ENCODE results near the gene RPP30.
"Not testable (repeated sequence)": the region's sequence is repeated elsewhere in the genome, so short reads cannot be mapped to it uniquely, and the experiment has no call there.

Gene RPP30

GRCh38 chr10:90917968-90918318, 46.2 kb downstream of the RPP30 start:
- DNase-seq, result no peak

GRCh38 chr10:90919683-90920574, 48.2 kb downstream of the RPP30 start:
- no peak for DNase-seq

- DNase-seq, result no peak
Observed at GRCh38 chr10:90920986-90921666, 49.4 kb downstream of the RPP30 start, which contains the start of gene ANKRD1. Gene ANKRD1 (minus strand): TSS chr10:90921087. CDS start chr10:90921027, 60 bp downstream.

- DNase-seq, result no peak
Observed at GRCh38 chr10:90921906-90922305, 50.1 kb downstream of the RPP30 start.

GRCh38 chr10:90923111-90923731, 51.4 kb downstream of the RPP30 start:
- no peak for DNase-seq

GRCh38 chr10:90924552-90924951, 52.8 kb downstream of the RPP30 start:
- DNase-seq, result no peak

GRCh38 chr10:90925079-90926029, 53.6 kb downstream of the RPP30 start:
- no peak for DNase-seq

- DNase-seq, result no peak
Observed at GRCh38 chr10:90927293-90927692, 55.5 kb downstream of the RPP30 start.

- no peak for DNase-seq
Observed at GRCh38 chr10:90929179-90929578, 57.4 kb downstream of the RPP30 start.

GRCh38 chr10:90930070-90930837, 58.5 kb downstream of the RPP30 start:
- no peak for DNase-seq

- peak; percentile 71 for DNase-seq
Observed at GRCh38 chr10:90930971-90931871, 59.4 kb downstream of the RPP30 start.

- no peak for DNase-seq
Observed at GRCh38 chr10:90935581-90936275, 64.0 kb downstream of the RPP30 start.

GRCh38 chr10:90936276-90936659, 64.5 kb downstream of the RPP30 start:
- DNase-seq, result no peak

- DNase-seq, result no peak
Observed at GRCh38 chr10:90937645-90938258, 66.0 kb downstream of the RPP30 start.

GRCh38 chr10:90939116-90939515, 67.3 kb downstream of the RPP30 start:
- DNase-seq, result no peak

- DNase-seq, result no peak
Observed at GRCh38 chr10:90939648-90940047, 67.9 kb downstream of the RPP30 start.

- DNase-seq, result not testable (repeated sequence)
Observed at GRCh38 chr10:90942980-90943379, 71.2 kb downstream of the RPP30 start.

- no peak for DNase-seq
Observed at GRCh38 chr10:90944749-90945148, 73.0 kb downstream of the RPP30 start.

- DNase-seq, result peak; percentile 35
Observed at GRCh38 chr10:90945491-90946070, 73.8 kb downstream of the RPP30 start.

Data from MV-4-11 (cell line).